Liver (tissue), 9 donors: ENCODE measurements around the gene PLCXD3. TPM values are rescaled to one million over a fixed set of nuclear protein-coding genes. Genes with fewer than 3 reads are reported as not detected.

ENCODE experiments used
- DNase-seq: peaks from one replicate; pipeline ENCODE4 v3.0.0-alpha.2; 2017; ENCODE audit warnings: low spot score
- H3K27ac ChIP-seq, 2 donors: one replicate each; pipeline ENCODE4 v1.7.0; 2013; ENCODE audit warnings: inconsistent platforms in 2 of 2, low read length in 2 of 2, control low read depth in 1 of 2, low read depth in 1 of 2, mild to moderate bottlenecking in 1 of 2
- H3K27me3 ChIP-seq, 4 donors: one replicate each; pipeline versions ENCODE4 v1.6.1 to v1.7.0; 2013; ENCODE audit warnings: low read length in 3 of 4, inconsistent platforms in 1 of 4, mild to moderate bottlenecking in 1 of 4, moderate library complexity in 1 of 4; ENCODE audit not compliant: control insufficient read depth in 4 of 4, insufficient read depth in 4 of 4
- H3K36me3 ChIP-seq, 4 donors: one replicate each; pipeline versions ENCODE4 v1.6.1 to v1.7.0; 2013; ENCODE audit warnings: low read length in 3 of 4, mild to moderate bottlenecking in 3 of 4, low read depth in 1 of 4, moderate library complexity in 1 of 4; ENCODE audit not compliant: control insufficient read depth in 4 of 4, insufficient read depth in 3 of 4
- H3K4me1 ChIP-seq, 4 donors: one replicate each; pipeline versions ENCODE4 v1.6.1 to v1.7.0; 2013; ENCODE audit warnings: low read length in 3 of 4, mild to moderate bottlenecking in 3 of 4, moderate library complexity in 1 of 4; ENCODE audit not compliant: control insufficient read depth in 4 of 4, insufficient read depth in 4 of 4
- H3K4me3 ChIP-seq, 3 donors: one replicate each; pipeline versions ENCODE4 v1.6.1 to v1.7.0; 2013; ENCODE audit warnings: low read length in 3 of 3, control low read depth in 1 of 3, low read depth in 1 of 3, mild to moderate bottlenecking in 1 of 3
- H3K9ac ChIP-seq, 2 donors: one replicate each; pipeline ENCODE4 v1.7.0; 2013; ENCODE audit warnings: low read length in 2 of 2, mild to moderate bottlenecking in 2 of 2, moderate library complexity in 2 of 2, control low read depth in 1 of 2, low read depth in 1 of 2
- H3K9me3 ChIP-seq, 4 donors: one replicate each; pipeline versions ENCODE4 v1.6.1 to v1.7.0; 2013; ENCODE audit warnings: low read length in 3 of 4; ENCODE audit not compliant: control insufficient read depth in 4 of 4
- EGR1 ChIP-seq, 2 donors: IDR thresholded peaks; 2 replicates each; pipeline ENCODE4 v1.6.1; 2016 to 2018; ENCODE audit warnings: antibody characterized with exemption in 2 of 2, low read depth in 2 of 2
- FOXA2 ChIP-seq: IDR thresholded peaks from 2 replicates; pipeline ENCODE4 v1.6.1; 2016; ENCODE audit warnings: antibody characterized with exemption
- GABPA ChIP-seq, 2 donors: IDR thresholded peaks in 1 of 2; conservative IDR thresholded peaks in 1 of 2; 2 replicates each; pipeline ENCODE4 v1.6.1; 2016; ENCODE audit warnings: antibody characterized with exemption in 2 of 2, mild to moderate bottlenecking in 1 of 2, moderate library complexity in 1 of 2
- HNF4G ChIP-seq: IDR thresholded peaks from 2 replicates; pipeline ENCODE4 v1.6.1; 2016; ENCODE audit warnings: antibody characterized with exemption
- NR2F2 ChIP-seq: IDR thresholded peaks from 2 replicates; pipeline ENCODE4 v1.6.1; 2016; ENCODE audit warnings: antibody characterized with exemption
- RAD21 ChIP-seq, 2 donors: IDR thresholded peaks; 2 replicates each; pipeline ENCODE4 v1.6.1; 2016; ENCODE audit warnings: antibody characterized with exemption in 2 of 2, mild to moderate bottlenecking in 2 of 2
- SP1 ChIP-seq: IDR thresholded peaks from 2 replicates; pipeline ENCODE4 v1.6.1; 2018; ENCODE audit warnings: antibody characterized with exemption, mild to moderate bottlenecking
- YY1 ChIP-seq: IDR thresholded peaks from 2 replicates; pipeline ENCODE4 v1.6.1; 2016; ENCODE audit warnings: antibody characterized with exemption, mild to moderate bottlenecking
- WGBS: extraction: QIAGEN DNeasy Blood & Tissue Kit; methylation state at CpG from one replicate; pipeline ENCODE4 v1.1.7; 2013; 5-methylcytosine and 5-hydroxymethylcytosine counted together
- polyA plus RNA-seq, 2 donors: library from polyadenylated mRNA; stranded (reverse) in 1 of 2; unstranded in 1 of 2; fragments of 200-250 nt in 1 of 2; fragments of >200 nt in 1 of 2; fragmentation: Nextera tagmentation in 1 of 2; extraction: Ambion mirVana in 1 of 2; gene quantifications; one replicate each; pipeline versions ENCODE4 v1.2.1 to v1.2.3, GENCODE V29; 2013 to 2015
- total RNA-seq, 2 donors: library from RNA; depleted of rRNA; stranded (reverse); fragments of >200 nt; gene quantifications; one replicate each; pipeline ENCODE4 v1.2.3, GENCODE V29; 2014
- TF ChIP-seq, protein P1 (sequence below): IDR thresholded peaks from 2 replicates; pipeline ENCODE4 v1.6.1; 2016; ENCODE audit warnings: antibody characterized with exemption
- TF ChIP-seq, protein P2 (sequence below): IDR thresholded peaks from 2 replicates; pipeline ENCODE4 v1.6.1; 2016; ENCODE audit warnings: antibody characterized with exemption, mild to moderate bottlenecking
- TF ChIP-seq, protein P3 (sequence below): IDR thresholded peaks from 2 replicates; pipeline ENCODE4 v1.6.1; 2016; ENCODE audit warnings: antibody characterized with exemption
- donor health status: healthy.
- donor health status: healthy.
- donor health status: healthy.
- donor health status: healthy.
- donor health status: healthy.

Gene PLCXD3
- total and polyA plus RNA-seq, 4 donors = 0.05 to 2.4 (median 0.58) TPM

DNA sequence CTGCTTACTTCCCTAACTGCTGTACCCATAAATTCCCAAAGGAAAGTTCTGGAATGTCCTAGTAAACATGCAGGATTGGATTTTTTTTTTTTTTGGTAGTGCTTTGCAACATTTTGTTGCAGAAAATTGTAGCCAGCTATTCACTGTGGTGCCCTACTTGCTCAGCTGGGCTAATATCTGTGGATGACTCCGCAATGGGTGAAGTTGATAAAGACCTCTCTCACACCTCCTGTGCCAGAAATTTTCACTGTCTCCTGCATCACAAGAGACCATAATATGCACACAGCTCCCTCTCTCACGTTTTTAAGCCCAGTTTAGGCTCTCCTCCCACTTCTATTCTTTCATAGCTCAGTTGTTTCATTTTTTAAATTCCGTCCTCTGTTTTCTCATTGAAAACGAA lies 160.6 kb downstream of the PLCXD3 start:
- Histone ChIP-seq H3K4me3 (no peak overlapping the region), H3K4me1 (no peaks in the 10 kb centered on the region), H3K27ac (no peak overlapping the region), H3K36me3 (no peaks in the 10 kb centered on the region), H3K9me3 (no peaks in the 10 kb centered on the region), H3K27me3 (peaks cover 0 to 3% (median 1%) of the 10 kb centered on the region in 4 donors), H3K9ac (no peak overlapping the region)
- TF ChIP-seq EGR1 (IDR thresholded peaks at IDR 0.05; ENCODE audit: low read depth in 2 of 2) = no peak
- TF ChIP-seq, protein P1, sequence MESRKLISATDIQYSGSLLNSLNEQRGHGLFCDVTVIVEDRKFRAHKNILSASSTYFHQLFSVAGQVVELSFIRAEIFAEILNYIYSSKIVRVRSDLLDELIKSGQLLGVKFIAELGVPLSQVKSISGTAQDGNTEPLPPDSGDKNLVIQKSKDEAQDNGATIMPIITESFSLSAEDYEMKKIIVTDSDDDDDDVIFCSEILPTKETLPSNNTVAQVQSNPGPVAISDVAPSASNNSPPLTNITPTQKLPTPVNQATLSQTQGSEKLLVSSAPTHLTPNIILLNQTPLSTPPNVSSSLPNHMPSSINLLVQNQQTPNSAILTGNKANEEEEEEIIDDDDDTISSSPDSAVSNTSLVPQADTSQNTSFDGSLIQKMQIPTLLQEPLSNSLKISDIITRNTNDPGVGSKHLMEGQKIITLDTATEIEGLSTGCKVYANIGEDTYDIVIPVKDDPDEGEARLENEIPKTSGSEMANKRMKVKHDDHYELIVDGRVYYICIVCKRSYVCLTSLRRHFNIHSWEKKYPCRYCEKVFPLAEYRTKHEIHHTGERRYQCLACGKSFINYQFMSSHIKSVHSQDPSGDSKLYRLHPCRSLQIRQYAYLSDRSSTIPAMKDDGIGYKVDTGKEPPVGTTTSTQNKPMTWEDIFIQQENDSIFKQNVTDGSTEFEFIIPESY = no peak
- no peak for TF ChIP-seq SP1
- no peak for TF ChIP-seq YY1
- TF ChIP-seq HNF4G = no peak
- TF ChIP-seq, protein P2, sequence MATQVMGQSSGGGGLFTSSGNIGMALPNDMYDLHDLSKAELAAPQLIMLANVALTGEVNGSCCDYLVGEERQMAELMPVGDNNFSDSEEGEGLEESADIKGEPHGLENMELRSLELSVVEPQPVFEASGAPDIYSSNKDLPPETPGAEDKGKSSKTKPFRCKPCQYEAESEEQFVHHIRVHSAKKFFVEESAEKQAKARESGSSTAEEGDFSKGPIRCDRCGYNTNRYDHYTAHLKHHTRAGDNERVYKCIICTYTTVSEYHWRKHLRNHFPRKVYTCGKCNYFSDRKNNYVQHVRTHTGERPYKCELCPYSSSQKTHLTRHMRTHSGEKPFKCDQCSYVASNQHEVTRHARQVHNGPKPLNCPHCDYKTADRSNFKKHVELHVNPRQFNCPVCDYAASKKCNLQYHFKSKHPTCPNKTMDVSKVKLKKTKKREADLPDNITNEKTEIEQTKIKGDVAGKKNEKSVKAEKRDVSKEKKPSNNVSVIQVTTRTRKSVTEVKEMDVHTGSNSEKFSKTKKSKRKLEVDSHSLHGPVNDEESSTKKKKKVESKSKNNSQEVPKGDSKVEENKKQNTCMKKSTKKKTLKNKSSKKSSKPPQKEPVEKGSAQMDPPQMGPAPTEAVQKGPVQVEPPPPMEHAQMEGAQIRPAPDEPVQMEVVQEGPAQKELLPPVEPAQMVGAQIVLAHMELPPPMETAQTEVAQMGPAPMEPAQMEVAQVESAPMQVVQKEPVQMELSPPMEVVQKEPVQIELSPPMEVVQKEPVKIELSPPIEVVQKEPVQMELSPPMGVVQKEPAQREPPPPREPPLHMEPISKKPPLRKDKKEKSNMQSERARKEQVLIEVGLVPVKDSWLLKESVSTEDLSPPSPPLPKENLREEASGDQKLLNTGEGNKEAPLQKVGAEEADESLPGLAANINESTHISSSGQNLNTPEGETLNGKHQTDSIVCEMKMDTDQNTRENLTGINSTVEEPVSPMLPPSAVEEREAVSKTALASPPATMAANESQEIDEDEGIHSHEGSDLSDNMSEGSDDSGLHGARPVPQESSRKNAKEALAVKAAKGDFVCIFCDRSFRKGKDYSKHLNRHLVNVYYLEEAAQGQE = no peak
- DNase-seq = no peak
- WGBS = 70% methylated on average over 4 of the region's 4 CpGs

DNA sequence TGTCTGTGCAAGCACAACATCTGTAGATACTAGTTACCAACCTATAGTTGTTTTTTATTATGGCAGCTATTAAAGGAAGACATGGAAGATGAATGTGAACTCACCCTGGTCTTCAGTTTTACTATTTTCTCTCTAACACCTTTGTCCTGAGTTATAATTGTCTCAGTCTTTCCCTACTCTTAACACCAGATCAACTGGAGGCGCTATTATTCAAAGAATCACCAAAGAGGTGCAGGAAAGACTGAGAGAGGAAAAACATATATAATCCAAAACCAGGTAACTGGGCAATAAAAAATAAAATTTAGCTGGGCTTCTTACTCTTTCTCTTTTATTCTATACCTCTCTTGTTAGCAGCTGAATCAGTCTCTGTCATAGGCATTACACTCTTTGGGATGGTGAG lies 162.8 kb downstream of the PLCXD3 start:
- H3K4me3 ChIP-seq = no peak overlapping the region
- DNase-seq = no peak
- no peak overlapping the region for H3K27ac ChIP-seq
- H3K27me3 ChIP-seq = peaks cover 0 to 2% (median 0%) of the 10 kb centered on the region in 4 donors
- 92% methylated on average over 1 of the region's 1 CpG for WGBS
- no peak overlapping the region for H3K9ac ChIP-seq
- no peaks in the 10 kb centered on the region for H3K4me1 ChIP-seq
- H3K9me3 ChIP-seq = no peaks in the 10 kb centered on the region
- TF ChIP-seq FOXA2 = no peak
- TF ChIP-seq RAD21 (IDR thresholded peaks at IDR 0.05) = no peak
- TF ChIP-seq NR2F2 = no peak
- TF ChIP-seq, protein P1 = no peak
- TF ChIP-seq, protein P2 = no peak
- TF ChIP-seq, protein P3, sequence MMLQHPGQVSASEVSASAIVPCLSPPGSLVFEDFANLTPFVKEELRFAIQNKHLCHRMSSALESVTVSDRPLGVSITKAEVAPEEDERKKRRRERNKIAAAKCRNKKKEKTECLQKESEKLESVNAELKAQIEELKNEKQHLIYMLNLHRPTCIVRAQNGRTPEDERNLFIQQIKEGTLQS = no peak
- no peak for TF ChIP-seq SP1
- no peak for TF ChIP-seq GABPA (IDR thresholded peaks at IDR 0.05 in 1 of 2, conservative IDR thresholded peaks at IDR 0.05 in 1 of 2)
- no peaks in the 10 kb centered on the region for H3K36me3 ChIP-seq
